K562 (cell line): ENCODE data around the gene EIF2S1. TPM values are rescaled to one million over a fixed set of nuclear protein-coding genes. Genes with fewer than 3 reads are reported as not detected.

Experiments used
- BRF1 ChIP-seq: IDR thresholded peaks from 3 replicates; pipeline ENCODE4 v1.6.1; 2011; ENCODE audit warnings: borderline replicate concordance, mild to moderate bottlenecking; ENCODE audit not compliant: insufficient read length; ENCODE audit errors: extremely low read depth
- CBX3 ChIP-seq, 2 experiments: IDR thresholded peaks; 1 replicate in 1 of 2; 2 replicates in 1 of 2; pipeline ENCODE4 v1.6.1; 2012; ENCODE audit warnings: inconsistent platforms in 2 of 2, low read length in 2 of 2, borderline replicate concordance in 1 of 2, control low read depth in 1 of 2
- ERF ChIP-seq: fragments of 450-650 bp; formaldehyde crosslinking; IDR thresholded peaks from 2 replicates; pipeline ENCODE4 v1.4.0; 2020; ENCODE audit warnings: mild to moderate bottlenecking, mixed read lengths
- ETV1 ChIP-seq: fragments of 450-650 bp; conservative IDR thresholded peaks from 2 replicates; pipeline ENCODE4 v1.6.1; 2016; ENCODE audit warnings: missing genetic modification characterization, control low read depth, low read depth, missing compliant biosample characterization
- FOXM1 ChIP-seq, 2 experiments: fragments of 450-650 bp in 1 of 2; sonication (generic) in 1 of 2; formaldehyde crosslinking in 1 of 2; IDR thresholded peaks; 2 replicates each; pipeline versions ENCODE4 v1.6.1 to v1.9.0; 2017 to 2022; ENCODE audit warnings: low read depth in 2 of 2, mild to moderate bottlenecking in 2 of 2, missing genetic modification reagents in 1 of 2, moderate library complexity in 1 of 2
- HSF4 ChIP-seq: fragments of 250-450 bp; sonication (Bioruptor Pico); IDR thresholded peaks from 2 replicates; pipeline ENCODE4 v2.1.2; 2022; ENCODE audit warnings: mild to moderate bottlenecking, moderate library complexity, borderline replicate concordance
- MAFK ChIP-seq: IDR thresholded peaks from 2 replicates; pipeline ENCODE4 v1.6.1; 2011; ENCODE audit warnings: low read length, improper control_type of control experiment
- MTA2 ChIP-seq: fragments of 450-650 bp; IDR thresholded peaks from 2 replicates; pipeline ENCODE4 v1.6.1; 2016; ENCODE audit warnings: low read depth
- NEUROD1 ChIP-seq: fragments of 150-350 bp; IDR thresholded peaks from 2 replicates; pipeline ENCODE4 v1.6.1; 2014; ENCODE audit warnings: borderline replicate concordance, low read length, low read depth; ENCODE audit not compliant: partially characterized antibody
- NFE2 ChIP-seq: IDR thresholded peaks from 2 replicates; pipeline ENCODE4 v1.6.1; 2014; ENCODE audit warnings: antibody characterized with exemption, low read depth
- NFXL1 ChIP-seq: fragments of 450-650 bp; formaldehyde crosslinking; IDR thresholded peaks from 2 replicates; pipeline ENCODE4 v1.4.0; 2021; ENCODE audit warnings: mild to moderate bottlenecking
- RCOR1 ChIP-seq, 2 experiments: IDR thresholded peaks; 2 replicates each; pipeline ENCODE4 v1.6.1; 2012; ENCODE audit warnings: low read depth in 2 of 2, low read length in 2 of 2, borderline replicate concordance in 1 of 2, improper control_type of control experiment in 1 of 2
- RFX5 ChIP-seq: IDR thresholded peaks from 2 replicates; pipeline ENCODE4 v1.6.1; 2011; ENCODE audit warnings: low read depth, mild to moderate bottlenecking, improper control_type of control experiment, low read length
- SRF ChIP-seq, 2 experiments: fragments of 250-450, 450-650 bp in 1 of 2; sonication (Bioruptor Pico) in 1 of 2; sonication (generic) in 1 of 2; formaldehyde crosslinking; IDR thresholded peaks; 2 replicates each; pipeline versions ENCODE4 v1.5.0 to v1.5.1; 2020 to 2022; ENCODE audit warnings: mild to moderate bottlenecking in 1 of 2, missing genetic modification reagents in 1 of 2
- TCFL5 ChIP-seq: fragments of 250-450 bp; sonication (Bioruptor Pico); conservative IDR thresholded peaks from 2 replicates; pipeline ENCODE4 v1.6.1; 2021; ENCODE audit warnings: mild to moderate bottlenecking, moderate library complexity, matching md5 sums
- TFAM ChIP-seq: fragments of 250-450 bp; sonication (Bioruptor Pico); conservative IDR thresholded peaks from 2 replicates; pipeline ENCODE4 v1.5.0; 2021; ENCODE audit warnings: mild to moderate bottlenecking, moderate library complexity
- TRIM24 ChIP-seq, 2 experiments: fragments of 450-650 bp; IDR thresholded peaks; 2 replicates each; pipeline ENCODE4 v1.6.1; 2016
- YBX1 ChIP-seq: fragments of 450-650 bp; IDR thresholded peaks from 2 replicates; pipeline ENCODE4 v1.7.1; 2016; ENCODE audit warnings: mild to moderate bottlenecking
- YY1 ChIP-seq, 3 experiments: IDR thresholded peaks; 2 replicates each; pipeline ENCODE4 v1.6.1; 2011; ENCODE audit warnings: low read length in 2 of 3, mild to moderate bottlenecking in 2 of 3, moderate library complexity in 2 of 3, borderline replicate concordance in 1 of 3, control low read depth in 1 of 3, low read depth in 1 of 3; ENCODE audit not compliant: insufficient read depth in 3 of 3, insufficient replicate concordance in 2 of 3, control insufficient read depth in 1 of 3, insufficient read length in 1 of 3; ENCODE audit errors: extremely low read depth in 1 of 3
- ZBED1 ChIP-seq: IDR thresholded peaks from 2 replicates; pipeline ENCODE4 v1.6.1; 2014
- ZBTB26 ChIP-seq: fragments of 450-650 bp; formaldehyde crosslinking; IDR thresholded peaks from 2 replicates; pipeline ENCODE4 v1.4.0; 2022; ENCODE audit warnings: missing genetic modification characterization
- ZNF184 ChIP-seq: sonication (generic); formaldehyde crosslinking; IDR thresholded peaks from 2 replicates; pipeline ENCODE4 v1.5.0; 2020; ENCODE audit warnings: missing genetic modification reagents
- polyA plus RNA-seq, 8 experiments: library from polyadenylated mRNA; depleted of rRNA in 4 of 8; stranded (reverse) in 5 of 8; unstranded in 3 of 8; fragments of >200 nt; fragmentation: Nextera tagmentation in 2 of 8; fragmentation: Illumina TruSeq in 1 of 8; extraction: Ambion mirVana in 2 of 8; extraction: Trizol in 1 of 8; gene quantifications; 2 replicates each; pipeline versions ENCODE4 v1.2.1 to v1.2.3, GENCODE V29; 2011 to 2014; ENCODE audit warnings: inconsistent platforms in 1 of 8, missing spikeins in 1 of 8
- total RNA-seq, 7 experiments: library from RNA; depleted of rRNA in 6 of 7; stranded (reverse); fragments of >200 nt in 6 of 7; fragmentation: Illumina TruSeq in 2 of 7; extraction: Trizol in 2 of 7; gene quantifications; 2 replicates each; pipeline versions ENCODE4 v1.2.1 to v1.2.3, GENCODE V29; 2011 to 2021; ENCODE audit warnings: low replicate concordance in 1 of 7
- TF ChIP-seq, protein P1 (sequence below), 3 experiments: fragments of 200-800 bp in 1 of 3; fragments of 250-450 bp in 1 of 3; fragments of 450-650 bp in 1 of 3; sonication (Bioruptor Pico) in 1 of 3; sonication (Bioruptor generic) in 1 of 3; formaldehyde crosslinking in 1 of 3; IDR thresholded peaks; 2 replicates each; pipeline versions ENCODE4 v1.6.1 to v1.8.0; 2016 to 2022; ENCODE audit warnings: mild to moderate bottlenecking in 2 of 3, missing genetic modification characterization in 2 of 3, missing compliant biosample characterization in 1 of 3, moderate library complexity in 1 of 3

Gene EIF2S1
- total and polyA plus RNA-seq, 9 of the 15 experiments (the other 6 are each of a cell fraction or from before 2014, with no cell fraction given), result 216 to 1,018 (median 332) TPM

DNA sequence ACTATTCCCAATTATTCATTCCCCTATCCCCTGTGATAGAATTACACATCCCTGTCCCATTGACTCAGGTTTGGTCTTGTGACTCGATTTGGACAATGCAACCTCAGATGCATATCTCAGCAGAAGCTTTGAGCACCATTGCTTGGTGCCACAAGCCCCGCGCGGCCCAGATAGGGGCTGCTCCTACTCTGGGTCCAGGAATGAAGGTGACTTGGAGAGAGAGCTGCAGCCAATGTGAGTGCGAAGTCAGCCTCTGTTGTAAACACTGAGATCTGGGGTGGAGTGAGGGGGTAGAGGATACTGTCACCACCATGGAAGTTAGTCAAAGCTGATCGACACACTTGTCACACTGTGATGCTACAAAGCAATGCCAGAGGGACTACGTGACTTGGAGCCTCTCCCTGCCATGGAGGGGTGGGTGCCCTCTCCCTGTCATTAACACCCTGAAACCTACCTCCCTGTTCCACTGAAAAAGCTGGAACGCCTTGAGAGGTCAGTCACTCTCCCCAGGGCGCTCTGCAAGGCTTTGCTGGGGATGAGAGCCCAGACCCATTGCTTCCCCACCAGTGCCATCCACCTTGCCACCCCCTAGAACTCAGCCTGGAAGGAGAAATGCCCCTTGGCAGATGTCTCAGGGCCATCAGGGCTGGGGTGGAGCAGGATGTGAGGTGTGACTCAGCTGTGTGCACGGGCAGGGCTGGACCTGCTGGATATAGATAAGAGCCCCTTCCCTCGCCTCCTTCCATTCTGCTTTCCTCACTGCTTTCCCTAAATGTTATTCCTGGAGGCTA, 58.5 kb downstream of the EIF2S1 start (continued):
- TF ChIP-seq ZBTB26 (no peak), ERF (CRISPR knock-in tag) (no peak), FOXM1 (IDR thresholded peaks at IDR 0.05; ENCODE audit: low read depth) (peak; percentile 59), FOXM1 (CRISPR knock-in tag; IDR thresholded peaks at IDR 0.05; ENCODE audit: low read depth) (no peak), BRF1 (no peak), TFAM (CRISPR knock-in tag) (no peak), ZNF184 (CRISPR knock-in tag) (no peak), ETV1 (tag) (peak; percentile 85), CBX3 (IDR thresholded peaks at IDR 0.05; ENCODE audit: borderline replicate concordance in 1 of 2, low read length in 2 of 2) (0 out of 3 replicates have a peak, but pooled peaks of 1 of the 2 experiments have one; percentile 27), ZBED1 (no peak), YBX1 (no peak), NFXL1 (CRISPR knock-in tag) (no peak), NEUROD1 (peak; percentile 84), MAFK (peak; percentile 60; the same call in 1 of the 2 replicates), TCFL5 (CRISPR knock-in tag) (no peak), YY1 (IDR thresholded peaks at IDR 0.05; ENCODE audit: borderline replicate concordance in 1 of 3, control insufficient read depth in 1 of 3, extremely low read depth in 1 of 3, insufficient read depth in 3 of 3, insufficient read length in 1 of 3, insufficient replicate concordance in 2 of 3, low read depth in 1 of 3, low read length in 2 of 3) (peak in 1 of 3 experiments; percentile 21), RFX5 (no peak), RCOR1 (IDR thresholded peaks at IDR 0.05; ENCODE audit: borderline replicate concordance in 1 of 2, low read depth in 2 of 2, low read length in 2 of 2) (peak in 1 of 2 experiments; percentile 80; a peak in 2 of 4 replicates), MTA2 (peak; percentile 85), TRIM24 (IDR thresholded peaks at IDR 0.05) (peak; percentile 60 to 75; a peak in 3 of 4 replicates), HSF4 (0 out of 2 replicates have a peak, but pooled peaks have one; percentile 53), SRF (CRISPR knock-in tag; IDR thresholded peaks at IDR 0.05) (no peak), NFE2 (peak; percentile 87)
- TF ChIP-seq, protein P1, sequence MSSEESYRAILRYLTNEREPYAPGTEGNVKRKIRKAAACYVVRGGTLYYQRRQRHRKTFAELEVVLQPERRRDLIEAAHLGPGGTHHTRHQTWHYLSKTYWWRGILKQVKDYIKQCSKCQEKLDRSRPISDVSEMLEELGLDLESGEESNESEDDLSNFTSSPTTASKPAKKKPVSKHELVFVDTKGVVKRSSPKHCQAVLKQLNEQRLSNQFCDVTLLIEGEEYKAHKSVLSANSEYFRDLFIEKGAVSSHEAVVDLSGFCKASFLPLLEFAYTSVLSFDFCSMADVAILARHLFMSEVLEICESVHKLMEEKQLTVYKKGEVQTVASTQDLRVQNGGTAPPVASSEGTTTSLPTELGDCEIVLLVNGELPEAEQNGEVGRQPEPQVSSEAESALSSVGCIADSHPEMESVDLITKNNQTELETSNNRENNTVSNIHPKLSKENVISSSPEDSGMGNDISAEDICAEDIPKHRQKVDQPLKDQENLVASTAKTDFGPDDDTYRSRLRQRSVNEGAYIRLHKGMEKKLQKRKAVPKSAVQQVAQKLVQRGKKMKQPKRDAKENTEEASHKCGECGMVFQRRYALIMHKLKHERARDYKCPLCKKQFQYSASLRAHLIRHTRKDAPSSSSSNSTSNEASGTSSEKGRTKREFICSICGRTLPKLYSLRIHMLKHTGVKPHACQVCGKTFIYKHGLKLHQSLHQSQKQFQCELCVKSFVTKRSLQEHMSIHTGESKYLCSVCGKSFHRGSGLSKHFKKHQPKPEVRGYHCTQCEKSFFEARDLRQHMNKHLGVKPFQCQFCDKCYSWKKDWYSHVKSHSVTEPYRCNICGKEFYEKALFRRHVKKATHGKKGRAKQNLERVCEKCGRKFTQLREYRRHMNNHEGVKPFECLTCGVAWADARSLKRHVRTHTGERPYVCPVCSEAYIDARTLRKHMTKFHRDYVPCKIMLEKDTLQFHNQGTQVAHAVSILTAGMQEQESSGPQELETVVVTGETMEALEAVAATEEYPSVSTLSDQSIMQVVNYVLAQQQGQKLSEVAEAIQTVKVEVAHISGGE (CRISPR knock-in tag; IDR thresholded peaks at IDR 0.05), result 0 out of 6 replicates have a peak, but pooled peaks of 1 of the 3 experiments have one; percentile 31
